GM19238 (cell line): Measurements from ENCODE around the gene BRIP1.
"Not testable (repeated sequence)": the region's sequence is repeated elsewhere in the genome, so short reads cannot be mapped to it uniquely, and the experiment has no call there.

Source experiments
- DNase-seq: peaks from one replicate; pipeline ENCODE4 v3.0.0; 2011; ENCODE audit warnings: low spot score; ENCODE audit not compliant: insufficient read length

BRIP1 gene

DNA sequence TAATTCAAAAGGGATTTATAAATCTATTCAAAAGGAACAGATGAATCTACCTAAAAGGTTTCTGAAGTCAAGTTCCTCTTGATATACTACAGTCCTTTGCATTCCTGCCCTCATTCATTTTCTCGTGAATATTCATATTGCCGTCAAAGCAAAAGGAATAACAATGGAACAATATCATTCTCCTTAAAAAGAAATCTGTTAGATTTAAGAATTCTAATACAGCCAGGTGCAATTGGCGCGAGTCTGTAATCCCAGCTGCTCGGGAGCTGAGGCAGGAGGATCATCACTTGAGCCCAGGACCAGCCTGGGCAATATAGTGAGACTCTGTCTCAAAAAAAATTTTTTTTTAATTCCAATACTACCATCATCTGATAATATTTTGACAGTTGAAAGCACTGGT is 130.3 kb downstream of the BRIP1 start:
- DNase-seq, result no peak

DNA sequence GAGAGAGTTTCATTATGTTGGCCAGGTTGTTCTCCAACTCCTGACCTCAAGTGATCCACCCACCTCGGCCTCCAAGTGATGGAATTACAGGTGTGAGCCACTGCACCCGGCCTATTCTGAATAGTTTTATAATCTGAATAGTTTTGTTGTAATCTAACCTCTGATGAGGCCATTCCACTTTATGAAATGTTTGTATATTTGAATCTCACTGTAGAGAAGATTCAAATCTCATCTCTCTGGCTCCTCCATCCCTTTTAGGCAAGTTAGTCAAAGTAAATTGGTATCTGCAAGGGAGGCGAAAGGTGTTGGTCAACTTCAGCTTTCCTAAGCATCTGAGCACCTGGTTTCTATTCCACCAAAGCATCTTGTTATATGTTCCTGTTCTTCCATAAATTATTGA is 131.2 kb downstream of the BRIP1 start:
- no peak for DNase-seq

DNA sequence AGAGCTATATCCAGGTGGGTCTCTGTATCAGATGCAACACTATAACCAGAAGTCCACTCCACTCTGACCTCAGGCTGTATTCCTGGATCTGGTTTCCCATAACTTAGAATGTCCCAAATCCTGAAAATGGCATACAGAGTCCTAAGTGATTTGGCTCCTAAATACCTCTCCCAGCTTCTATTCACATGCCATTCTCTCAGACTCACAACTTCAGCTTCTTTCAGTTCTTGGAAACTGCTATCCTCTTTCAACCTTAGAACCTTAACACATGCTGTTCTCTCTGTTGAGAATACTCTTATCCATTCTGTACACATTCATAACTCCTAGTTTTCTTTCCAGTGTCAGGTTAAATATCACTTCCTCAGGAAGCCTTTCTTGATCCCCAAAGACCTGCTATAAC is 132.0 kb downstream of the BRIP1 start:
- DNase-seq, result no peak

DNA sequence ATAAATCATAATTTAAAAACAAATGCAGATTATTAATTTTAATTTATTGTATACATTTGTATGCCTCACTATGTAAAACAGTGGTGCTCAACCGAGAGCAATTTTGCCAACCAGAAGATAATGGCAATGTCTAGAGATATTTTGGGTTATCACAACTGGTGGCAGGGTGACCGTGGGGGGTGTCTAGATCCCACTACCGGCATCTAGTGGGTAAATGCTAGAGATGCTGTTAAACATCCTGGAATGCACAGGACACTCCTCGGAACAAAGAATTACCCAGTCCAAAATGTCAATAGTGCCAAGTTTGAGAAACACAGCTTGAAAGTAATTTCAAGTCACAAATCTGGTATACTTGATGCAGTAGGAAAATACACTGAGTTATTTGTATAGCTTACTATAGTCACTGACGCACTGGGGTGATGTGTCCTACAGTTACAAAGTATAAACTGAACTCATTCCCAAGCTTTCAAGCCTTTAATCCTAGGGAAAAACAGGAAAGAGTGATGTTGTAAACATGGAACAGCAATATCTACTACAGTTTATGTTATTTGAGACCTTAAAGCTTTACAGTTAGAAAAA is 133.5 kb downstream of the BRIP1 start:
- no peak for DNase-seq

DNA sequence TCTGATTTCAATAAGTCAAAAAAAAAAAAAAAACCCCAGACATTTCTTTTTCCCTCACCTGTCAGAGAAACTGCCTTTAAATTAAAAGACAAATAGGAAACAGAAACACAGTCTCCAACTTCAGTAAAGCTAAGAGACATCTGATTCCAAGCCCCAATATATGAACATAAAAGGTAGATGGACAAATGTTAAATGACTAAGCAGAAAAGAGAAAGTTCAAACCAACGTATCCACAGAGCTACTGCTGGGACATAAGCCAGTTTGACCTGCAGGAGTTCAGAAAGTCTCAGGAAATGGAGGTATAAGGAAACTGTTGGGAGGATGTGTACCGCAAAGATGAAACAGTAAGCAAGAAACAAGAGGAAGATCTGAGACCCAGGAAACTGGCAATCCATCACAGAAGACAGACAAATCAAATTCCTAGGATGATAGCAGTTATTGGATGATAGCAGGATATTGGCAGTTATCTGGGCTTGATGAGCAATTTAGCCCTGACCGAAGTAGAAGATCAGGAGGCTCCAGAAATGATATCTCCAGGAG is 135.0 kb downstream of the BRIP1 start:
- DNase-seq, result no peak

DNA sequence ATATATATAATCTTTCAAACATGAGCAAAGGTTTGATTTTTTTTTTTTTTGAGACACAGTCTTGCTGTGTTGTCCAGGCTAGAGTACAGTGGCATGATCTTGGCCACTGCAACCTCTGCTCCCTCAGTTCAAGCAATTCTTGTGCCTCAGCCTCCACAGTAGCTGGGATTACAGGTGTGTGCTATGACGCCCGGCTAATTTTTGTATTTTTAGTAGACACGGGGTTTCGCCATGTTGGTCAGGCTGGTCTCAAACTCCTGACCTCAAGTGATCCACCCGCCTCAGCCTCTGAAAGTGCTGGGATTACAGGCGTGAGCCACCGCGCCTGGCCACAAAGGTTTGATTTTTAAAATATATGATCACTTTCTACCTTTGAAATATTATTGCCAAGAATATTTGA is 135.5 kb downstream of the BRIP1 start:
- DNase-seq, result not testable (repeated sequence)

DNA sequence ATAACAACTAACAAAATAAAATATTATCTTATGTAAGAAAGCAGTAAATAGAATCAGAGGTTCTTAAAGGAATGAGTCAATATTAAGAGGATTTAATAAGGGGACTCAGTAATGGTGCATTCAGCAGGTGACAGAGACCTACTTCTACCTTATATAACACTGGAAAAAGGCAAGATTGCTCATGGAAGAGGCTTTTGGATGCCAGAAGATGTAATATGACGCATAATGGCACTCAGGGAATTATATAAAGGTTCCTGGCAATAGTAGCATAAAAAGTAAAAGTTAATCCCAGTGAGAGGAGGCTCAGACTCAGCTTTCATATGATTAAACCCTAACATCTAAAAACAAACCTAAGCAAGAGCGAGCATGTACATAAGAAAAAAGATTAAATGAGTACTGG is 136.4 kb downstream of the BRIP1 start:
- DNase-seq, result no peak

DNA sequence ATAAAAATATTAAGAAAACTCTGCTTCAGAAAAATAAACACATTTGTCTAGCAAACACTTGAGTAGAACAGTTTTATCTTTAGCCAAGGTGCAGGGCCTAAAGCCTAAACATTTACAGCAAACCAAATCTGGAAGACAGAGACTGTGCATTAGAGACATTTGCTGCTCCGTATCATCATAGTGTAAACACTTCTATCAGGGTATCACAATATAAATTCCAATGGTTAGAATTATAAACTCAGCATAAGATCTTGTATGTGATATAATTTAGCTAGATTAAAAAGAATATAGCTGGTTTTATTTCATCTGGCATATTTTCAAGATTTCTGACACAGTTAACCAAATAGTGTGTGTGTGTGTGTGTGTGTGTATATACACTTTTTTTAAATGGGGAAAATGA is 138.6 kb downstream of the BRIP1 start:
- DNase-seq, result no peak

DNA sequence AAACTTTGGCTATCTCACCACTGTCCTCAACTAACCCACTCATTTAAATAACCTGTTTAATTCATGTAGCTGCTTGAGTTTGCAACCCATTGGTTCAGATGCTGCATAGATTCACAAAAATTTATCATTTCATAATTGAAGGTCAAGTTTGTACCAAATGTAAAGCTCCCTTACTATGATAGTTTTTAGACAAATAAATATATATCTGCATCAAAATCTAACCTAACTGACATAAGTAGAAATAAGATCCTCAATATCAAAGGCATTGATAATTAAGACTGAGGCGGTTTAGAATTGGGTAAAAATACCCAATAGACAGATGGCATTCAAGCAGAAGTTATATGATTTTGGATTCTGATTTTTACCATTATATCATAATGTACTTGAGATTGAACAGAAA is 139.4 kb downstream of the BRIP1 start:
- DNase-seq, result no peak

DNA sequence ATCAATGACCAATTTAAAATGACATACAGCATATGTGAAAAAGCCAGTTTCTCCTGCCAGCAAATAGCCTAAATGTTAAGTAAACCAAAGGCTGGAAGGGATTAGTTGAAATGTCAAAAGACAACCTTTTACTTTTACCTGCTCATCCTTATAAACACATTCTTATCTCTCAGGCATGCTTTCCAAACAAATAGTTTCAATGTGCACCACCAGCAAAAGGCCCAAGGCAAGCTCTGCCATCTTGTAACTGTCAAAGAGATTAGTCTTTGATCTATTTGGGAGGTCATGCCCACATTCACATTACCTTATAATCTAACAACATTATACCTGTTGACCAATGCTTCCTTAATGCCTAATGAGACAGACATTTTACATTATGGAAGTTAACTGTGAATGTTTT is 140.1 kb downstream of the BRIP1 start:
- no peak for DNase-seq

DNA sequence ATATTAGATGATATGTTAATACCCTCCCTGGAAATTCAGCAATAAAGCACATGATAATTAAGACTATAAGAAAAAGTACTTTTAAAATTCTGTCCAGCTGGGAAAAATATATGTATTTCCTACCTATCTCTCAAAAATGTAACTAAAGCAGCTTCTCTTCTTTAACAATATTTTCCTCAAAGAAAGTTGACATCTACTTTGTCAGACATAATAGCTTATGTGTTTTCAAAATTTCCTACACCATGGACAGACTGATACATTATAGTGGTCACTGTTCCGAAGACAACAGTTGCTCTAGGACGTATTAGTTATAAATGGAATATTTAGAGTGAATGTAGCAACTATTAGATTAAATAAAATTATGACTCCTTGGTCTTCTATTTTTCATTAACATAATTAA is 140.9 kb downstream of the BRIP1 start:
- DNase-seq, result no peak

DNA sequence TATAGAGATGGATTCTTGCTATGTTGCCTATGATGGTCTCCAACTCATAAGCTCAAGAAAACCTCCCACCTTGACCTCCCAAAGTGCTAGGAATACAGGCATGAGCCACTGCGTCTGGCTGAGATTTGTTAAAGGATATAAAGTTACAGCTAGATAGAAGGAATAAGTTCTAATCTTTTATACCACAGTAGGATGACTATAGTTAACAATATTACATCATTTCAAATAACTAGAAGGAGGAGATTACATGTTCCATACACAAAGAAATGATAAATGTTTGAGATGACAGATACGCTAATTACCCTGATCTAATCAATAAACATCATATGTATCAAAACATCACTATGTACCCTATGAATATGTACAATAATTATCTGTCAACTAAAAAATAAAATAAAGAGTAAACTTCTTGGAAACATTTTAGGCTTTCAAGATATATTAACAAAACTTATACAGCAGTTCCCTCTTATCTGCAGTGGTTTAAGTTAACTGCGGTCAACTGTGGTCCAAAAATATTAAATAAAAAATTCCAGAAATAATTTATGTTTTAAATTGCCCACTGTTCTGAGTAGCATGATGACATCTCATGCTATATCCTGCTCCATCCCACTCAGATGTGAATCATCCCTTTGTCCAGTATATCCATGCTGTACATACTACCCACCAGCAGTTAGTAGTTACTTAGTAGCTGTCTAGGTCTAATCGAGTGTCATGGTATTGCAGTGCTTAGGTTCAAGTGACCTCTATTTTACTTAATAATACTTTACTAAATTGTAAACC is 143.1 kb downstream of the BRIP1 start:
- no peak for DNase-seq

DNA sequence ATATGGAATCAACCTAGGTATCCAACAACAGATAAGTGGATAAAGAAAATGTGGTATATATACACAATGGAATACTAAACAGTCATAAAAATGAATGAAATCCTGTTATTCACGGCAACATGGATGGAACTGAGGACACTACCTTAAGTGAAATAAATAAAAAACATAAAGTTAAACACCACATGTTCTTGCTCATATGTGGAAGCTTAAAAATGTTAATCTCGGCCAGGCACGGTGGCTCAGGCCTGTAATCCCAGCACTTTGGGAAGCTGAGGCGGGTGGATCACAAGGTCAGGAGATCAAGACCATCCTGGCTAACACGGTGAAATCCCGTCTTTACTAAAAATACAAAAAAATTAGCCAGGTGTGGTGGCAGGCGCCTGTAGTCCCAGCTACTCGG is 144.1 kb downstream of the BRIP1 start:
- not testable (repeated sequence) for DNase-seq

DNA sequence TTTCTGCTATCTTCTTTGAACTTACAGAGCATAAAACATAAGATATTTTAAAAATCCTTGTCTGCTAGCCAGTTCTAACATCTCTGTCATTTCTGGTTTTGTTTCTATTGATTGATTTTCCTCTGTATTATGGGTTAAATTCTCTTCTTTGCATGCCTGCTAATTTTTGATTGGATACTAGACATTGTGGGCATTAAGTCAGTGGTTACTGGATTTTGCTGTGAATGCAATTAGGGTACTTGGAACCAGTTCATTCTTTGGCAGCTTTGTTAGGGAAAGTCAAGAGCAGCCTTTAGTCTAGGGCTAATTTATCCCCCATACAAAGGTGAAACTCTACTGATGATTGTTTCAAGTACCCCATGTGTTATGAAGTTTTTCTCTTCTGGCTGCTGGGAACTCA is 145.3 kb downstream of the BRIP1 start:
- no peak for DNase-seq

DNA sequence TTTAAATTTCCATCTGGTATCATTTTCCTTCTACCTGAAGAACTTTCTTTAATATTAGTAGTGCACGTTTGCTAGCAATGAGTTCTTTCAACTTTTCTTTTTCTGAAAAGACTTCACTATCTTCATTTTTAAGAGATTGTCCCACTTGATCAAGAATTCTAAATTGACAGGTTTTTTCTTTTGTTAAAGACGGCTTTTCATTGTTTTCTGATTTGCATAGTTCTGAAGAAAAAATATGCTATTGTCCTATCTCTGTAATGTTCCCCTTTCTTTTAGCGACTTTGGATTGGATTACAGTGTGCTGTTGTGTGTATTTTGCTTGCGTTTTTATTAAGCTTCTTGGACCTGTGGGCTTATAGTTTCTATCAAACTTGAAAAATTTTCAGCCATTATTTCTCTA is 146.0 kb downstream of the BRIP1 start:
- no peak for DNase-seq

DNA sequence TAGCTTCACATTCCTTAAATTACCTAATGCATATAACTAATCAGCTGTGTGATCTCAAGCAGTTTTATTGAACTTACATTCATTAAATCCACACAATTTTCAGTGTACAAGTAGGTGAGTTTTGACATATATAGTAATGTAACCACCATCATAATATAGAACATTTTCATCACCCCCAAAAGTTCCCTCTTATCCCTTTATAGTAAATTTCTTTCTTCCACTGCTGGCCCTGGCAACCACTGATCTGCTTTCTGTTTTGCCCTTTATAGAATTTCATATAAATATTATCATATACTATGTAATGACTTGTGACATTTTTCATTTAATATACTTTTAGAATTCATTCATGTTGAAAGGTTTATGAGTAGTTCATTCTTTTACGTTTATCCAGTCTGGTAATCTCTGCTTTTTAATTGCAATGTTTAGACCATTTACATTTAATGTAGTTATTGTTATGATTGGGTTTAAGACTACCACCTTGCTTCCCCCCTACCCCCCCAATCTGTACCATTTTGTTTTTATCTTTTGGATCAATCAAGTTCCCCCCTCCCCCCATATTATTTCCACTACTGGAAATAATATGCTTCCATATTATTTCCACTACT is 147.0 kb downstream of the BRIP1 start:
- DNase-seq, result no peak

DNA sequence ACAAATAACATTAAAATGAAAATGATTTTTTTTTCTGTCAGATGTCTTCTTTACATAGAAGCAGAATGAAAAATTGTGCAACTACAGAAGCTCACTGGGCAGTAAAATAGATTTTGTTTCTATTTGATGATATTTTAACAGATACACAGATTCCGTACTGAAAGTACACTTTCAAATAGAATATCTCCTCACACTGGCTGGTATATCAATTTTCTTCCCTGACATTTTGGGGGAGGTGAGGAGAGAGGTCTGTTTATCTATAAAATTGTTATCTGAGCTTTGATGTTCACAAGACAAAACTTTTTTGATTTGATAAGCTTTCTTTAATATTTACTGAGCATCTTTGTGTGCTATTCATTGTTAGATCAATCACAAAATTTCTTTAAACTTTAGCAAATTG is 148.0 kb downstream of the BRIP1 start:
- no peak for DNase-seq

DNA sequence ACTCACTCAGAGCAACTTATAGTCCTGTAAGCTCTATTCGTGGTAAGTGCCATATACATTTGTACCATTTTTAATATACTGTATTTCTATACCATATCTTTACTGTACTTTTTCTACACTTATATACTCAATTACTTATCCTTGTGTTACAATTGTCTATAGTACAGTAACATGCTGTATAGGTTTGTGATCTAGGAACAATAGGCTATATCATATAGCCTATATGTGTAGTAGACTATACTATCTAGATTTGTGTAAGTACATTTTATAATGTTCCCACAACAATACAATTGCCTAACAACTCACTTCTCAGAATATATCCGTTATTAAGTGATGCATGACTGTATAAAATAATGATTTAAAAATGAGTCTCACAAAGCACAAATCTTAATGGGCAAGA is 149.0 kb downstream of the BRIP1 start:
- DNase-seq, result no peak

DNA sequence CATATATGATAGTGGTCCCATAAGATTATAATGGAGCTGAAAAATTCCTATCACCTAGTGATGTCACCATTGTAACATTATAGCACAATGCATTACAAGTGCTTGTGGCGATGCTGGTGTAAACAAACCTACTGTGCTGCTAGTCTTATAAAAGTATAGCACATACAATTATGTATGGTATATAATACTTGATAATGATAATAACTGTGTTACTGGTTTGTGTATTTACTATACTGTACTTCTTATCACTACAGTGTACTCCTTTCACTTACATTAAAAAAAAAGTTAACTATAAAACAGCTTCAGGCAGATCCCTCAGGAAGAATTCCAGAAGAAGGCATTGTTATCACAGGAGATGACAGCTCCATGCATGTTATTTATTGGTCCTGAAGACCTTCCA is 150.3 kb downstream of the BRIP1 start:
- DNase-seq, result no peak

DNA sequence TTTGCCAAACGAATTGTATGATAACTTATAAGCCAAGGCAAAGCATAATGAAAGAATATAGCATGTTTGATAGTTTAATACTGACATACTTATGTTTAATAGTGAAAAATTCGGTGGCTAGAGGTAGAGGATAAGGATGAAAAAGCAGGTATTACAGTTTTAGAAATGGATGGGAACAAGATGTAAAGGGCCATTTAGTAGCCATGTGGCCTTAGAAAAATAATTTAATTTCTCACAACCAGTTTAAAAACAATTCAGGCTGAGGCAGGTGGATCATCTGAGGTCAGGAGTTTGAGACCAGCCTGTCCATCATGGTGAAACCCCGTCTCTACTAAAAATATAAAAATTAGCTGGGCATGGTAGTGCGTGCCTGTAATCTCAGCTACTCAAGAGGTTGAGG is 152.8 kb downstream of the BRIP1 start:
- no peak for DNase-seq

DNA sequence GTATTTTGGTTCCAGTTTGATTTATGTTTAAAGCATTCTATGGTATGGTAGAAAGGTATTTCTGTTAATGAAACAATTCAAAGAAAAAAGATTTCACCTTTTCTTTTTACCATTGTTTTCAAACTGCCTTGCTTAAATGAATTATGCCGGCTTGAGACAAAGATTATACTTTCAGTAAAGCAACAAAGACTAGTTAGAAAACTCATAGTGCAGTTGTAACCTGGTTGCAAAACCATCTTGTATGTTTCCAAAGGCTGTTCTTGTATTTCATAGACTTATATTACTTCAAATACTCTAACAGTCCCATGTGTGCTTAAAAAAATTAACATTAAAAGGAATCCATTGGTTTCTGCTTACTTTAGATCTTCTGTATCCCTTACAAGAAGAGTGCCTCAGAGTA is 153.8 kb downstream of the BRIP1 start:
- DNase-seq, result no peak

DNA sequence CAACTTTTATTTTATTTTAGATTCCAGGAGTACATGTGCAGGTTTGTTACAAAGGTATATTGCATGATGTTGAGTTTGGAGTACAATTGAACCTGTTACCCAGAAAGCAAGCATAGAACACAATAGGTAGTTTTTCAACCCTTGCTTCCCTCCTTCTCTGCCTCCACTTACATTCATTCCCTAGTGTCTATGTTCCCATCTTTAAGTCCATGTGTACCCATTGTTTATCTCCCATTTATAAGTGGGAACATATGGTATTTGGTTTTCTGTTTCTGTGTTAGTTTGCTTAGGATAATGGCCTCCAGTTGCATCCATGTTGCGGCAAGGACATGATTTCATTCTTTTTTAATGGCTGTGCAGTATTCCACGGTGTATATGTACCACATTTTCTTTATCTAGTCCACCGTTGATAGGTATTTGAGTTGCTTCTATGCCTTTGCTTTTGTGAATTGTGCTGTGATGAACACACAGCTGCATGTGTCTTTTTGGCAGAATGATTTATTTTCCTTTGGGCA is 158.3 kb downstream of the BRIP1 start:
- no peak for DNase-seq

DNA sequence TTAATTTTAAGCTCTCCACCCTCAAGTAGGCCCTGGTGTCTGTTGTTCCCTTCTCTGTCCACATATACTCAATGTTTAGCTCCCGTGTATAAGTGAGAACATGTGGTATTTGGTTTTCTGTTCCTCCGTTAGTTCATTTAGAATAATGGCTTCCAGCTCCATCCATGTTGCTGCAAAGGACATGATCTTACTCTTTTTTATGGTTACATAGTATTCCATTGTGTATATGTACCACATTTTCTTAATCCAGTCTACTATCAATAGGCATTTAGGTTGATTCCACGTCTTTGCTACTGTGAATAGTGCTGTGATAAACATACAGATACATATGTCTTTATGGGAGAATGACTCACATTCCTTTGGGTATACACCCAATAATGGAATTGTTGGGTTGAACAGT is 160.9 kb downstream of the BRIP1 start:
- no peak for DNase-seq
